Choroid plexus epithelial cell (primary cell): ENCODE data around the gene NUP133.
"Not testable (repeated sequence)": the region's sequence is repeated elsewhere in the genome, so short reads cannot be mapped to it uniquely, and the experiment has no call there.

Experiments used
- DNase-seq: peaks from one replicate; pipeline ENCODE4 v3.0.0-alpha.2; 2010; ENCODE audit warnings: low read depth
- H3K4me3 ChIP-seq: 2 replicates; pipeline ENCODE4 v1.5.1; 2011; ENCODE audit warnings: low read depth, mild to moderate bottlenecking, control low read depth, low read length, moderate library complexity
- CTCF ChIP-seq: conservative IDR thresholded peaks from 2 replicates; pipeline ENCODE4 v1.5.1; 2011; ENCODE audit warnings: low read depth, mild to moderate bottlenecking, control low read depth, inconsistent platforms, low read length, moderate library complexity

The NUP133 gene

GRCh38 chr1:229480495-229480894, 27.6 kb downstream of the NUP133 start:
- no peak overlapping the region for H3K4me3 ChIP-seq
- TF ChIP-seq CTCF = no peak
- DNase-seq = no peak

GRCh38 chr1:229479660-229480399, 28.3 kb downstream of the NUP133 start:
- no peak for TF ChIP-seq CTCF
- DNase-seq = no peak
- no peak overlapping the region for H3K4me3 ChIP-seq

- no peak overlapping the region for H3K4me3 ChIP-seq
- TF ChIP-seq CTCF = no peak
- no peak for DNase-seq
These were observed 29.3 kb downstream of the NUP133 start for GRCh38 chr1:229478852-229479251.

GRCh38 chr1:229475859-229476258, 32.3 kb downstream of the NUP133 start:
- H3K4me3 ChIP-seq, DNase-seq: not testable (repeated sequence)

GRCh38 chr1:229474509-229474908, 33.6 kb downstream of the NUP133 start:
- DNase-seq = no peak
- no peak overlapping the region for H3K4me3 ChIP-seq
- no peak for TF ChIP-seq CTCF

GRCh38 chr1:229471175-229471574, 37.0 kb downstream of the NUP133 start:
- DNase-seq = no peak
- no peak overlapping the region for H3K4me3 ChIP-seq
- TF ChIP-seq CTCF = no peak

GRCh38 chr1:229470406-229471043, 37.6 kb downstream of the NUP133 start:
- no peak overlapping the region for H3K4me3 ChIP-seq
- TF ChIP-seq CTCF = no peak
- DNase-seq = no peak
